ENCODE data around the gene FOXO3. TPM values are rescaled to one million over a fixed set of nuclear protein-coding genes. Genes with fewer than 3 reads are reported as not detected.

The FOXO3 gene
- total and polyA plus RNA-seq, 9 donors, result 33.4 to 94.8 (median 70.0) TPM

- intact Hi-C loops (cut with DNase I), result no loop called here
- H3K36me3 ChIP-seq, result no peaks in the 10 kb centered on the region
- no peaks in the 10 kb centered on the region for H3K27me3 ChIP-seq
- no peak overlapping the region for H3K4me3 ChIP-seq
- 52 to 64% (median 58%) methylated on average over 4 of the region's 4 CpGs for WGBS, 3 donors
- no peak for DNase-seq
- no peaks in the 10 kb centered on the region for H3K9me3 ChIP-seq
- peaks cover 30% of the 10 kb centered on the region for H3K4me1 ChIP-seq (ENCODE audit: insufficient read depth)
- TF ChIP-seq EP300 (IDR thresholded peaks at IDR 0.05) (no peak), POLR2A (IDR thresholded peaks at IDR 0.05) (no peak)
- TF ChIP-seq, protein P1, sequence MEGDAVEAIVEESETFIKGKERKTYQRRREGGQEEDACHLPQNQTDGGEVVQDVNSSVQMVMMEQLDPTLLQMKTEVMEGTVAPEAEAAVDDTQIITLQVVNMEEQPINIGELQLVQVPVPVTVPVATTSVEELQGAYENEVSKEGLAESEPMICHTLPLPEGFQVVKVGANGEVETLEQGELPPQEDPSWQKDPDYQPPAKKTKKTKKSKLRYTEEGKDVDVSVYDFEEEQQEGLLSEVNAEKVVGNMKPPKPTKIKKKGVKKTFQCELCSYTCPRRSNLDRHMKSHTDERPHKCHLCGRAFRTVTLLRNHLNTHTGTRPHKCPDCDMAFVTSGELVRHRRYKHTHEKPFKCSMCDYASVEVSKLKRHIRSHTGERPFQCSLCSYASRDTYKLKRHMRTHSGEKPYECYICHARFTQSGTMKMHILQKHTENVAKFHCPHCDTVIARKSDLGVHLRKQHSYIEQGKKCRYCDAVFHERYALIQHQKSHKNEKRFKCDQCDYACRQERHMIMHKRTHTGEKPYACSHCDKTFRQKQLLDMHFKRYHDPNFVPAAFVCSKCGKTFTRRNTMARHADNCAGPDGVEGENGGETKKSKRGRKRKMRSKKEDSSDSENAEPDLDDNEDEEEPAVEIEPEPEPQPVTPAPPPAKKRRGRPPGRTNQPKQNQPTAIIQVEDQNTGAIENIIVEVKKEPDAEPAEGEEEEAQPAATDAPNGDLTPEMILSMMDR (IDR thresholded peaks at IDR 0.05), result no peak
- no peak overlapping the region for H3K27ac ChIP-seq
These were observed 67.2 kb downstream of the FOXO3 start for GRCh38 chr6:108627692-108628550.

DNA sequence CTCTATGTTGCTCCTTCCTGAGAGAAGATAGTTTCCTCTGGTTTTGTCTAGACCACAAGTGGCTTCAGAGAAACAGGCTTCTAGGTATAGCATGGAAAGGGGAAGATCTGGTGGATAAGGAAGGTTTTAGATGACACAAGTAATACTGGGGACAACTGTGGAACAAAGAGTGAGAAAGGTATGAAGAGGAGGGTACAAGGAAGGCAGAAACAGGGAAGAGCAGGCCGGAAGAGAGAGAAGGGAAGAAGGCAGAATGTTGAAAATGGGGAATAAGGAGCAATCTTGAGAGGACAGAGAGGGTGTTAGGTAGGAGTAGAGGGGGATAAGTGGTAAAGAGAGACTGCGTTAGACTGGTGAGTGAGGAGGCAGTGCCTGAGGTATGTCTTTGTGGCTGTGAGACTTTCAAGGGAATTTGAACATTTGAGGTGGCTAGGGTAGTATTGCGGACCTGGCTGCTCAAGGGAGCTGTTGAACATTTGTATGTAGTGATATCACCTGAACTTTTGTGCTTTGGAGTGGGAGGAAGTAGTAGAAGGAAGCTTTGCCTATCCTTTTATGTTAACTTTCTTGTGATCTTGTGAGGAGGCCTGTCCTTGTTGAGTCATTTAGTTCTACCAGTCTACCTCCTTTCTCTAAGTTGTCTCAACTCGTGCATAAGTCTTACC is 69.5 kb downstream of the FOXO3 start:
- intact Hi-C loops (cut with DNase I), result no loop called here
- WGBS, 3 donors, result 91 to 93% (median 91%) methylated on average over 4 of the region's 4 CpGs
- H3K4me3 ChIP-seq, result no peak overlapping the region
- no peaks in the 10 kb centered on the region for H3K36me3 ChIP-seq
- no peak overlapping the region for H3K27ac ChIP-seq
- peaks cover 28% of the 10 kb centered on the region for H3K4me1 ChIP-seq (ENCODE audit: insufficient read depth)
- TF ChIP-seq EP300 (IDR thresholded peaks at IDR 0.05) (no peak), POLR2A (IDR thresholded peaks at IDR 0.05) (no peak)
- TF ChIP-seq, protein P1 (IDR thresholded peaks at IDR 0.05), result no peak
- no peaks in the 10 kb centered on the region for H3K27me3 ChIP-seq
- no peaks in the 10 kb centered on the region for H3K9me3 ChIP-seq
- DNase-seq, result no peak

DNA sequence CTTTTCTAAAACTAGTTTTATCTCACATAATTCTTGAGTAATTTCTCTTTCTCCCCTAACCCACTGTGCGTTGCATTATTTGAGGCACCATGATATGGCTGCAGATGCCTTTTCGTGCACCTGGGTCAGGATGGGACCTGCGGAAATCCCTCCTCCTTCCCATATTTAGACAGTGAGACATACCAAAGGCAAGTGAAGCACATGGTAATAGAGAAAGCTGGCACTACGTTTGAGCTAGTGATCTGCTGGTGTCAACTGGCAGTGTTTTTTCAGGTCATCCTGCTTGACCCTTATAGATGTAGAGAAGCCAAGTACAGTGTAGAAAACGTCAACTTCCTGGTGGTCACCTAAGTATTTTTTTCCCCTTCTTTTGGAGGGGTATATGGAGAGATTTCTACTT is 71.7 kb downstream of the FOXO3 start:
- intact Hi-C loops (cut with DNase I), result no loop called here
- H3K27me3 ChIP-seq, result no peaks in the 10 kb centered on the region
- WGBS, 3 donors, result 30 to 44% (median 36%) methylated on average over 5 of the region's 5 CpGs
- peaks cover 25% of the 10 kb centered on the region for H3K4me1 ChIP-seq (ENCODE audit: insufficient read depth)
- H3K36me3 ChIP-seq, result no peaks in the 10 kb centered on the region
- no peak for TF ChIP-seq POLR2A (IDR thresholded peaks at IDR 0.05)
- no peak for TF ChIP-seq EP300 (IDR thresholded peaks at IDR 0.05)
- TF ChIP-seq, protein P1 (IDR thresholded peaks at IDR 0.05), result no peak
- no peak for DNase-seq
- H3K27ac ChIP-seq, result no peak overlapping the region
- H3K9me3 ChIP-seq, result no peaks in the 10 kb centered on the region
- H3K4me3 ChIP-seq, result no peak overlapping the region

DNA sequence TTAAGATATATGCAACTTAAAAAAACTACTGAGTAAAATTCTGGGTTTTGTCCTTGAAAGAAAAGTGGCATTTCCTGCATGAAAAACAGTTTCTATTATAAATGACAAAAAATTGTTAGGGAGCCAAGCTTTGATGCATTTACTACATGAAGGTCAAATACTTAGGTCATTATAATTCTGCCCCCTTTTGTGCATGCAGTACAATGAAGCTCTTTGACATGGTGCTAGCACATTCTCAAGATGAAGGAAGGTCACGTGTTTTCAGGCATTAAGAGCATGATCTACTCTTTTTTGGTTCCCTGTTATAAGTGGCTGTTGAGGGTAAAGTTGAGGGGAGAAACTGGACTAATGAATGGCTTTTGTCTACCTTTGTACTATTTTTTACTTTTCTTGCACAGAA is 72.7 kb downstream of the FOXO3 start:
- no peak for DNase-seq
- 63 to 78% (median 76%) methylated on average over 1 of the region's 1 CpG for WGBS, 3 donors
- H3K4me1 ChIP-seq (ENCODE audit: insufficient read depth), result peaks cover 22% of the 10 kb centered on the region
- no peak overlapping the region for H3K27ac ChIP-seq
- H3K27me3 ChIP-seq, result no peaks in the 10 kb centered on the region
- H3K36me3 ChIP-seq, result no peaks in the 10 kb centered on the region
- intact Hi-C loops (cut with DNase I), result no loop called here
- H3K9me3 ChIP-seq, result no peaks in the 10 kb centered on the region
- TF ChIP-seq POLR2A (IDR thresholded peaks at IDR 0.05) (no peak), EP300 (IDR thresholded peaks at IDR 0.05) (no peak)
- TF ChIP-seq, protein P1 (IDR thresholded peaks at IDR 0.05), result no peak
- no peak overlapping the region for H3K4me3 ChIP-seq
